WTC11 (cell line): Measurements from ENCODE around the gene PTGDR. TPM values are rescaled to one million over a fixed set of nuclear protein-coding genes. Genes with fewer than 3 reads are reported as not detected.

ENCODE experiments used
- ATAC-seq: fragments of 200-7000 bp; cut with Tn5 transposase; 2 replicates; pipeline ENCODE4 v1.10.0; 2021; ENCODE audit warnings: mild to moderate bottlenecking, moderate library complexity
- CTCF ChIA-PET: fragments of 300-600 bp; sonication (Branson Sonifier 250); formaldehyde crosslinking; loops from one replicate; lab custom pipeline; 2021; ENCODE audit warnings: antibody characterized with exemption; lab: Charles Lee
- POLR2A ChIA-PET: fragments of 350-600 bp; sonication (Branson Sonifier 250); formaldehyde crosslinking; loops from one replicate; lab custom pipeline; 2021; ENCODE audit warnings: antibody characterized with exemption; lab: Charles Lee
- DNase-seq: peaks from one replicate; pipeline ENCODE4 v3.0.0; 2021; ENCODE audit warnings: low spot score
- H3K27ac Mint-ChIP-seq: 2 replicates; pipeline ENCODE4 v1.8.0; 2021; ENCODE audit warnings: mixed read lengths
- H3K27me3 Mint-ChIP-seq: 2 replicates; pipeline ENCODE4 v1.8.0; 2021; ENCODE audit warnings: low read depth, mild to moderate bottlenecking, moderate library complexity, mixed read lengths
- H3K36me3 Mint-ChIP-seq: 2 replicates; pipeline ENCODE4 v1.8.0; 2021; ENCODE audit warnings: mixed read lengths
- H3K4me1 Mint-ChIP-seq: 2 replicates; pipeline ENCODE4 v1.8.0; 2022; ENCODE audit warnings: mixed read lengths
- H3K4me3 Mint-ChIP-seq: 2 replicates; pipeline ENCODE4 v1.8.0; 2021; ENCODE audit warnings: mild to moderate bottlenecking, moderate library complexity, mixed read lengths
- H3K9me3 Mint-ChIP-seq: 2 replicates; pipeline ENCODE4 v1.8.0; 2021; ENCODE audit warnings: mixed read lengths
- ATF1 ChIP-seq: sonication (generic); formaldehyde crosslinking; IDR thresholded peaks from 2 replicates; pipeline ENCODE4 v1.8.1; 2023; ENCODE audit warnings: mild to moderate bottlenecking, moderate library complexity, missing genetic modification reagents
- CBFB ChIP-seq: sonication (generic); formaldehyde crosslinking; IDR thresholded peaks from 2 replicates; pipeline ENCODE4 v1.8.1; 2022; ENCODE audit warnings: mild to moderate bottlenecking, low read depth, missing genetic modification reagents
- CREM ChIP-seq: sonication (generic); formaldehyde crosslinking; IDR thresholded peaks from 2 replicates; pipeline ENCODE4 v1.8.1; 2022; ENCODE audit warnings: mild to moderate bottlenecking, missing genetic modification reagents, moderate library complexity
- ELF4 ChIP-seq: sonication (generic); formaldehyde crosslinking; IDR thresholded peaks from 2 replicates; pipeline ENCODE4 v1.8.1; 2022; ENCODE audit warnings: low read depth, mild to moderate bottlenecking, moderate library complexity, missing genetic modification reagents
- ETV6 ChIP-seq: sonication (generic); formaldehyde crosslinking; IDR thresholded peaks from 2 replicates; pipeline ENCODE4 v1.8.1; 2022; ENCODE audit warnings: mild to moderate bottlenecking, missing genetic modification reagents
- FOXK1 ChIP-seq: sonication (generic); formaldehyde crosslinking; IDR thresholded peaks from 2 replicates; pipeline ENCODE4 v1.8.0; 2022; ENCODE audit warnings: mild to moderate bottlenecking, moderate library complexity, missing genetic modification reagents
- GABPB1 ChIP-seq: sonication (generic); formaldehyde crosslinking; IDR thresholded peaks from 2 replicates; pipeline ENCODE4 v1.8.1; 2023; ENCODE audit warnings: mild to moderate bottlenecking, missing genetic modification reagents
- HMGA2 ChIP-seq: fragments of 250-450 bp; sonication (Bioruptor Pico); IDR thresholded peaks from 2 replicates; pipeline ENCODE4 v1.4.0; 2021; ENCODE audit warnings: mild to moderate bottlenecking, moderate library complexity
- JAZF1 ChIP-seq: fragments of 250-450 bp; sonication (Bioruptor Pico); IDR thresholded peaks from 2 replicates; pipeline ENCODE4 v1.9.0; 2021; ENCODE audit warnings: moderate library complexity, mild to moderate bottlenecking, inconsistent platforms
- NFE2L1 ChIP-seq: sonication (generic); formaldehyde crosslinking; IDR thresholded peaks from 2 replicates; pipeline ENCODE4 v1.8.1; 2023; ENCODE audit warnings: missing genetic modification reagents
- PRRX2 ChIP-seq: fragments of 250-450 bp; sonication (Bioruptor Pico); IDR thresholded peaks from 2 replicates; pipeline ENCODE4 v1.8.0; 2021; ENCODE audit warnings: mild to moderate bottlenecking
- SMAD3 ChIP-seq: sonication (generic); formaldehyde crosslinking; IDR thresholded peaks from 2 replicates; pipeline ENCODE4 v1.8.0; 2022; ENCODE audit warnings: missing genetic modification reagents, mild to moderate bottlenecking, borderline replicate concordance
- TP53 ChIP-seq: sonication (generic); formaldehyde crosslinking; IDR thresholded peaks from 2 replicates; pipeline ENCODE4 v1.8.1; 2023; ENCODE audit warnings: mild to moderate bottlenecking, missing genetic modification reagents
- ZNF423 ChIP-seq: fragments of 250-450 bp; sonication (Bioruptor Pico); IDR thresholded peaks from 2 replicates; pipeline ENCODE4 v2.1.2; 2022; ENCODE audit warnings: mild to moderate bottlenecking, moderate library complexity
- total RNA-seq: library from RNA; stranded (reverse); gene quantifications from 3 replicates; pipeline ENCODE4 v1.2.3, GENCODE V29; 2021
- TF ChIP-seq, protein P1 (sequence below): sonication (generic); formaldehyde crosslinking; IDR thresholded peaks from 2 replicates; pipeline ENCODE4 v1.8.0; 2023; ENCODE audit warnings: missing genetic modification reagents, mild to moderate bottlenecking, borderline replicate concordance
- TF ChIP-seq, protein P2 (sequence below): sonication (generic); formaldehyde crosslinking; IDR thresholded peaks from 2 replicates; pipeline ENCODE4 v1.8.1; 2022; ENCODE audit warnings: missing genetic modification reagents, borderline replicate concordance
- TF ChIP-seq, protein P3 (sequence below): sonication (generic); formaldehyde crosslinking; IDR thresholded peaks from 2 replicates; pipeline ENCODE4 v1.8.1; 2023; ENCODE audit warnings: mild to moderate bottlenecking, missing genetic modification reagents
- TF ChIP-seq, protein P4 (sequence below): sonication (generic); formaldehyde crosslinking; IDR thresholded peaks from 2 replicates; pipeline ENCODE4 v1.8.1; 2023; ENCODE audit warnings: mild to moderate bottlenecking, missing genetic modification reagents, moderate library complexity
- TF ChIP-seq, protein P5 (sequence below): sonication (generic); formaldehyde crosslinking; conservative IDR thresholded peaks from 2 replicates; pipeline ENCODE4 v1.8.1; 2023; ENCODE audit warnings: mild to moderate bottlenecking, low read depth, missing genetic modification reagents, moderate library complexity

PTGDR gene
- total RNA-seq, 1 experiment from 2014 or later = 0.24 TPM

DNA sequence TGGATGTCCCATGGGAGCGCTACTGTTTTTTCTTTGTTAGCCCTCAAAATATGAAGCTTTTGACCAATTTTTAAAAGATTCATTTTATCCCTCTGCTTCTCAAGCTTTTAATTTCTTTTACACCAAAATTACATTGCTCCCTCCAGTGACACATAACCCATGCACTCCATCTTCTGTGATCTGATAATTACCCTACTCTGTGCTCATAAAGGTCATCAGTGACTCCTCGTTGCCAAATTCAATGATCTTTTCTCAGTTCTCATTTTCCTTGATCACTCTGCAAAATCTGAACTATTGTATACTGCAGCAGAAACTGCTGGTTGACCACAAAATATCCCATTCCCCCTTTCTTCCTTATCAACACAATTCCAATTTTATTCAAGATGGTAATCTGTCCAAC, 8.7 kb upstream of the PTGDR start (continued):
- TF ChIP-seq, protein P1, sequence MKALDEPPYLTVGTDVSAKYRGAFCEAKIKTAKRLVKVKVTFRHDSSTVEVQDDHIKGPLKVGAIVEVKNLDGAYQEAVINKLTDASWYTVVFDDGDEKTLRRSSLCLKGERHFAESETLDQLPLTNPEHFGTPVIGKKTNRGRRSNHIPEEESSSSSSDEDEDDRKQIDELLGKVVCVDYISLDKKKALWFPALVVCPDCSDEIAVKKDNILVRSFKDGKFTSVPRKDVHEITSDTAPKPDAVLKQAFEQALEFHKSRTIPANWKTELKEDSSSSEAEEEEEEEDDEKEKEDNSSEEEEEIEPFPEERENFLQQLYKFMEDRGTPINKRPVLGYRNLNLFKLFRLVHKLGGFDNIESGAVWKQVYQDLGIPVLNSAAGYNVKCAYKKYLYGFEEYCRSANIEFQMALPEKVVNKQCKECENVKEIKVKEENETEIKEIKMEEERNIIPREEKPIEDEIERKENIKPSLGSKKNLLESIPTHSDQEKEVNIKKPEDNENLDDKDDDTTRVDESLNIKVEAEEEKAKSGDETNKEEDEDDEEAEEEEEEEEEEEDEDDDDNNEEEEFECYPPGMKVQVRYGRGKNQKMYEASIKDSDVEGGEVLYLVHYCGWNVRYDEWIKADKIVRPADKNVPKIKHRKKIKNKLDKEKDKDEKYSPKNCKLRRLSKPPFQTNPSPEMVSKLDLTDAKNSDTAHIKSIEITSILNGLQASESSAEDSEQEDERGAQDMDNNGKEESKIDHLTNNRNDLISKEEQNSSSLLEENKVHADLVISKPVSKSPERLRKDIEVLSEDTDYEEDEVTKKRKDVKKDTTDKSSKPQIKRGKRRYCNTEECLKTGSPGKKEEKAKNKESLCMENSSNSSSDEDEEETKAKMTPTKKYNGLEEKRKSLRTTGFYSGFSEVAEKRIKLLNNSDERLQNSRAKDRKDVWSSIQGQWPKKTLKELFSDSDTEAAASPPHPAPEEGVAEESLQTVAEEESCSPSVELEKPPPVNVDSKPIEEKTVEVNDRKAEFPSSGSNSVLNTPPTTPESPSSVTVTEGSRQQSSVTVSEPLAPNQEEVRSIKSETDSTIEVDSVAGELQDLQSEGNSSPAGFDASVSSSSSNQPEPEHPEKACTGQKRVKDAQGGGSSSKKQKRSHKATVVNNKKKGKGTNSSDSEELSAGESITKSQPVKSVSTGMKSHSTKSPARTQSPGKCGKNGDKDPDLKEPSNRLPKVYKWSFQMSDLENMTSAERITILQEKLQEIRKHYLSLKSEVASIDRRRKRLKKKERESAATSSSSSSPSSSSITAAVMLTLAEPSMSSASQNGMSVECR (CRISPR knock-in tag) = no peak
- TF ChIP-seq PRRX2 (CRISPR knock-in tag) = no peak
- TF ChIP-seq ZNF423 = no peak
- TF ChIP-seq, protein P2, sequence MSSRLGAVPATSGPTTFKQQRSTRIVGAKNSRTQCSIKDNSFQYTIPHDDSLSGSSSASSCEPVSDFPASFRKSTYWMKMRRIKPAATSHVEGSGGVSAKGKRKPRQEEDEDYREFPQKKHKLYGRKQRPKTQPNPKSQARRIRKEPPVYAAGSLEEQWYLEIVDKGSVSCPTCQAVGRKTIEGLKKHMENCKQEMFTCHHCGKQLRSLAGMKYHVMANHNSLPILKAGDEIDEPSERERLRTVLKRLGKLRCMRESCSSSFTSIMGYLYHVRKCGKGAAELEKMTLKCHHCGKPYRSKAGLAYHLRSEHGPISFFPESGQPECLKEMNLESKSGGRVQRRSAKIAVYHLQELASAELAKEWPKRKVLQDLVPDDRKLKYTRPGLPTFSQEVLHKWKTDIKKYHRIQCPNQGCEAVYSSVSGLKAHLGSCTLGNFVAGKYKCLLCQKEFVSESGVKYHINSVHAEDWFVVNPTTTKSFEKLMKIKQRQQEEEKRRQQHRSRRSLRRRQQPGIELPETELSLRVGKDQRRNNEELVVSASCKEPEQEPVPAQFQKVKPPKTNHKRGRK (CRISPR knock-in tag) = no peak
- no peak for TF ChIP-seq GABPB1 (CRISPR knock-in tag)
- TF ChIP-seq ELF4 = no peak
- no peak for TF ChIP-seq NFE2L1
- no peak for TF ChIP-seq ETV6 (CRISPR knock-in tag)
- TF ChIP-seq TP53 (CRISPR knock-in tag) = no peak
- TF ChIP-seq JAZF1 (CRISPR knock-in tag) = no peak
- TF ChIP-seq, protein P3, sequence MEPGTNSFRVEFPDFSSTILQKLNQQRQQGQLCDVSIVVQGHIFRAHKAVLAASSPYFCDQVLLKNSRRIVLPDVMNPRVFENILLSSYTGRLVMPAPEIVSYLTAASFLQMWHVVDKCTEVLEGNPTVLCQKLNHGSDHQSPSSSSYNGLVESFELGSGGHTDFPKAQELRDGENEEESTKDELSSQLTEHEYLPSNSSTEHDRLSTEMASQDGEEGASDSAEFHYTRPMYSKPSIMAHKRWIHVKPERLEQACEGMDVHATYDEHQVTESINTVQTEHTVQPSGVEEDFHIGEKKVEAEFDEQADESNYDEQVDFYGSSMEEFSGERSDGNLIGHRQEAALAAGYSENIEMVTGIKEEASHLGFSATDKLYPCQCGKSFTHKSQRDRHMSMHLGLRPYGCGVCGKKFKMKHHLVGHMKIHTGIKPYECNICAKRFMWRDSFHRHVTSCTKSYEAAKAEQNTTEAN (CRISPR knock-in tag) = no peak
- no peak for TF ChIP-seq SMAD3 (CRISPR knock-in tag)
- no peak for TF ChIP-seq CREM (CRISPR knock-in tag)

DNA sequence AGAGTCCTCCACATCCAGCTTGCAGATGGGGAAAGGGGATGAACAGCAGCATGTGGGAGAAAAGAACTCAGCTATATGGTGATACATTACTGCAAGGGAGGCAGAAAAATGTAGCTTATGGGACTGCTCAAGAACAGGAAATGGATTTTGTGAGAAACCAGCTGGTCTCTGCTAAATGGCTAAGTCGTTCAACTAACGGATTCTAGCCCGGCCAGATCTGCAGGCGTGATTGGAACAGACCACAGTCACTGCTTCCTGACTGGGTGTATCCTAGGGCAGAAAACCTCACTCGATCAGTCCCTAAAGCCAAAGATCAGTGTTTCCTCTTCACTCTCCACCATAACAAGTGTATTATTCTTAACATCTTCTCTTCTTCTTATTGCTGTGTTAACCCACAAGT, 8.1 kb upstream of the PTGDR start:
- ChIA-PET CTCF (no interaction called here), POLR2A (no interaction called here)

More for the DNA sequence above, 8.1 kb upstream of the PTGDR start:
- DNase-seq (no peak), ATAC-seq (no peak)
- Mint-ChIP-seq H3K27me3 (peaks cover 2% of the 10 kb centered on the region; the same call in 1 of the 2 replicates), H3K9me3 (peaks cover 8% of the 10 kb centered on the region), H3K27ac (no peak overlapping the region), H3K36me3 (0 out of 2 replicates have a peak, but pooled peaks cover 3% of the 10 kb centered on the region), H3K4me1 (peaks cover under 1% of the 10 kb centered on the region; the same call in 1 of the 2 replicates), H3K4me3 (no peak overlapping the region)
- TF ChIP-seq, protein P4, sequence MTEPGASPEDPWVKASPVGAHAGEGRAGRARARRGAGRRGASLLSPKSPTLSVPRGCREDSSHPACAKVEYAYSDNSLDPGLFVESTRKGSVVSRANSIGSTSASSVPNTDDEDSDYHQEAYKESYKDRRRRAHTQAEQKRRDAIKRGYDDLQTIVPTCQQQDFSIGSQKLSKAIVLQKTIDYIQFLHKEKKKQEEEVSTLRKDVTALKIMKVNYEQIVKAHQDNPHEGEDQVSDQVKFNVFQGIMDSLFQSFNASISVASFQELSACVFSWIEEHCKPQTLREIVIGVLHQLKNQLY = no peak
- no peak for TF ChIP-seq HMGA2 (CRISPR knock-in tag)
- TF ChIP-seq CBFB (CRISPR knock-in tag) = no peak
- TF ChIP-seq PRRX2 (CRISPR knock-in tag) = no peak
- no peak for TF ChIP-seq FOXK1 (CRISPR knock-in tag)
- TF ChIP-seq ATF1 (CRISPR knock-in tag) = no peak
- no peak for TF ChIP-seq SMAD3 (CRISPR knock-in tag)
- TF ChIP-seq, protein P5, sequence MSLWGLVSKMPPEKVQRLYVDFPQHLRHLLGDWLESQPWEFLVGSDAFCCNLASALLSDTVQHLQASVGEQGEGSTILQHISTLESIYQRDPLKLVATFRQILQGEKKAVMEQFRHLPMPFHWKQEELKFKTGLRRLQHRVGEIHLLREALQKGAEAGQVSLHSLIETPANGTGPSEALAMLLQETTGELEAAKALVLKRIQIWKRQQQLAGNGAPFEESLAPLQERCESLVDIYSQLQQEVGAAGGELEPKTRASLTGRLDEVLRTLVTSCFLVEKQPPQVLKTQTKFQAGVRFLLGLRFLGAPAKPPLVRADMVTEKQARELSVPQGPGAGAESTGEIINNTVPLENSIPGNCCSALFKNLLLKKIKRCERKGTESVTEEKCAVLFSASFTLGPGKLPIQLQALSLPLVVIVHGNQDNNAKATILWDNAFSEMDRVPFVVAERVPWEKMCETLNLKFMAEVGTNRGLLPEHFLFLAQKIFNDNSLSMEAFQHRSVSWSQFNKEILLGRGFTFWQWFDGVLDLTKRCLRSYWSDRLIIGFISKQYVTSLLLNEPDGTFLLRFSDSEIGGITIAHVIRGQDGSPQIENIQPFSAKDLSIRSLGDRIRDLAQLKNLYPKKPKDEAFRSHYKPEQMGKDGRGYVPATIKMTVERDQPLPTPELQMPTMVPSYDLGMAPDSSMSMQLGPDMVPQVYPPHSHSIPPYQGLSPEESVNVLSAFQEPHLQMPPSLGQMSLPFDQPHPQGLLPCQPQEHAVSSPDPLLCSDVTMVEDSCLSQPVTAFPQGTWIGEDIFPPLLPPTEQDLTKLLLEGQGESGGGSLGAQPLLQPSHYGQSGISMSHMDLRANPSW (CRISPR knock-in tag) = no peak
